SKM-1 (cell line): ENCODE data around the gene PSD2.

Source experiments
- DNase-seq: peaks from one replicate; lab custom pipeline; 2025; ENCODE audit not compliant: unreplicated experiment; lab: John Stamatoyannopoulos, UW

The PSD2 gene

GRCh38 chr5:139872851-139873794, 77.5 kb downstream of the PSD2 start:
- no peak for DNase-seq

- no peak for DNase-seq
Observed at GRCh38 chr5:139875957-139876356, 80.3 kb downstream of the PSD2 start.

GRCh38 chr5:139877129-139877597, 81.6 kb downstream of the PSD2 start:
- DNase-seq = no peak

- no peak for DNase-seq
Observed at GRCh38 chr5:139878093-139878492, 82.5 kb downstream of the PSD2 start.

- no peak for DNase-seq
Observed at GRCh38 chr5:139880416-139881142, 85.0 kb downstream of the PSD2 start.

- DNase-seq = no peak
Observed at GRCh38 chr5:139881143-139881733, 85.6 kb downstream of the PSD2 start.

GRCh38 chr5:139882316-139882715, 86.7 kb downstream of the PSD2 start:
- DNase-seq = no peak

- no peak for DNase-seq
Observed at GRCh38 chr5:139882961-139883539, 87.4 kb downstream of the PSD2 start.

- DNase-seq = no peak
Observed at GRCh38 chr5:139884144-139884543, 88.5 kb downstream of the PSD2 start.

GRCh38 chr5:139884734-139885133, 89.1 kb downstream of the PSD2 start:
- no peak for DNase-seq

- DNase-seq = no peak
Observed at GRCh38 chr5:139885172-139885856, 89.7 kb downstream of the PSD2 start.

- no peak for DNase-seq
Observed at GRCh38 chr5:139885857-139886208, 90.2 kb downstream of the PSD2 start.

GRCh38 chr5:139886213-139886612, 90.6 kb downstream of the PSD2 start:
- no peak for DNase-seq

- DNase-seq = no peak
Observed at GRCh38 chr5:139888370-139888769, 92.8 kb downstream of the PSD2 start.

- no peak for DNase-seq
Observed at GRCh38 chr5:139889410-139889809, 93.8 kb downstream of the PSD2 start.

- no peak for DNase-seq
Observed at GRCh38 chr5:139893873-139894272, 98.3 kb downstream of the PSD2 start.
